ENCODE measurements around the gene KLK15.

The KLK15 gene

GRCh38 chr19:50843701-50844221, 10.4 kb upstream of the KLK15 start:
- DNase-seq (ENCODE audit: low read depth, low spot score): no peak

DNA sequence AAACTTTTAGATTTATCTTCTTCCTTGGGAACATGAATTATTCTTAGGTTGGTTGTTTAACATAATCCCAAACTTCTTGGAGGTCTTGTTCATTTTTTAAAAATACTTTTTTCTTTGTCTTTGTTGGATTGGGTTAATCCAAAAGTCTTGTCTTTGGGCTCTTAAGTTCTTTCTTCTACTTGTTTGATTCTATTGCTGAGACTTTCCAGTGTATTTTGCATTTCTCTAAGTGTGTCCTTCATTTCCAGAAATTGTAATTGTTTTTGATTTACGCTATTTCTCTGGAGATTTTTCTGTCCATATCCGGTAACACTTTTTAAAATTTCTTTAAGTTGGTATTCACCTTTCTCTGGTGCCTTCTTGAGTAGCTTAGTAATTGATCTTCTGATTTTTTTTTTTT, 9.8 kb upstream of the KLK15 start:
- no peak for DNase-seq (ENCODE audit: low read depth, low spot score)

GRCh38 chr19:50842130-50842529, 8.8 kb upstream of the KLK15 start:
- no peak for DNase-seq (ENCODE audit: low read depth, low spot score)

DNA sequence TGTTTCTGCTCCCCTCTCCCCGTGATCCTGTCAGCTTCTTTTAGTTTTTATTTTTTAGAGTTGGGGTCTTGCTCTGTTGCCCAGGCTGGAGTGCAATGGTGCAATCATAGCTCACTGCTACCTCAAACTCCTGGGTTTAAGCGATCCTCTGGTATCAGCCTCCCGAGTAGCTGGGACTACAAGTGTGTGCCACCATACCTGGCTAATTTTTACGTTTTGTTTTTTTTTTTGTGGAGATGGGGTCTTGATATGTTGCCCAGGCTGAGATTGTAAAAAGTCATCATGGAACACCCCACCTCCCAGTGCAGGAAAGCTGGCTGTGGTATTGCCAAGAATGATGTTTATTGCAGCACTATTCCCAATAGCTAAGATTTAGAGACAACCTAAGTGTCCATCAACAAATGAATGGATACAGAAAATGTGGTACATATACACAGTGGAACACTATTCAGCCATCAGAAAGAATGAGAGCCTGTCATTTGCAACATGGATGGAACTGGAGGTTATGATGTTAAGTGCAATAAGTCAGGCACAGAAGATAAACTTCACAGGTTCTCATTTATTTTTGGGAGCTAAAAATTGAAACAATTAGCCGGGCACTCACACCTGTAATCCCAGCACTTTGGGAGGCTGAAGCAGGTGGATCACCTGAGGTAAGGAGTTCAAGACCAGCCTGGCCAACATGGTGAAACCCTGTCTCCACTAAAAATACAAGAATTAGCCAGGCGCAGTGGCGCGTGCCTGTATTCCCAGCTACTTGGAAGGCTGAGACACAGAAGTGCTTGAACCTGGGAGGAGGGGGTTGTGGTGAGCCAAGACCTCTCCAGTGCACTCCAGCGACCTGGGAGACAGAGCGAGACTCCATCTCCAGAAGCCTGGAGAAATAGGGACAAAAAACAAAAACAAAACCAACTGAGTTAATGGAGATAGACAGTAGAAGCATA, 6.6 kb upstream of the KLK15 start:
- DNase-seq (ENCODE audit: low read depth, low spot score): no peak

- no peak for DNase-seq (ENCODE audit: low read depth, low spot score)
Measured at GRCh38 chr19:50838239-50838638, 4.9 kb upstream of the KLK15 start.

DNA sequence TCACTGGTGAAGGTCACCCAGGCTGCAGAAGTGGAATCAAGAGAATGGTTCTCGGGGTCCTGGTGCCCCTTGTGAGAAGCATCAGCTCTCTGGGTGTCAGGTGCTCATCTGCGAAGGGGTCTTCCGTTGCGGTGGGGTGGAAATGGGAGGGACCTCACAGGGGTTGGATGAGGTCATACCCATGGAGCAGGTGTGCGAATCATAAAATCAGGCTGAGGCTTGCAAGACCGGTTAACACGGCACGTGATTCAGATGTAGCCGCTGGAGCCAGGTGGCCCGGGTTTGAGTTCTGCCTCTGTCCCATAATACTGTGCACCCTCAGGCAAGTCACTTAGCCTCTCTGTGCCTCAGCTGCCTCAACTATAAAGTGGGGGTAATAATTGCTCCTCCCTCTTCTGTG, 3.9 kb upstream of the KLK15 start:
- DNase-seq (ENCODE audit: low read depth, low spot score): no peak

DNA sequence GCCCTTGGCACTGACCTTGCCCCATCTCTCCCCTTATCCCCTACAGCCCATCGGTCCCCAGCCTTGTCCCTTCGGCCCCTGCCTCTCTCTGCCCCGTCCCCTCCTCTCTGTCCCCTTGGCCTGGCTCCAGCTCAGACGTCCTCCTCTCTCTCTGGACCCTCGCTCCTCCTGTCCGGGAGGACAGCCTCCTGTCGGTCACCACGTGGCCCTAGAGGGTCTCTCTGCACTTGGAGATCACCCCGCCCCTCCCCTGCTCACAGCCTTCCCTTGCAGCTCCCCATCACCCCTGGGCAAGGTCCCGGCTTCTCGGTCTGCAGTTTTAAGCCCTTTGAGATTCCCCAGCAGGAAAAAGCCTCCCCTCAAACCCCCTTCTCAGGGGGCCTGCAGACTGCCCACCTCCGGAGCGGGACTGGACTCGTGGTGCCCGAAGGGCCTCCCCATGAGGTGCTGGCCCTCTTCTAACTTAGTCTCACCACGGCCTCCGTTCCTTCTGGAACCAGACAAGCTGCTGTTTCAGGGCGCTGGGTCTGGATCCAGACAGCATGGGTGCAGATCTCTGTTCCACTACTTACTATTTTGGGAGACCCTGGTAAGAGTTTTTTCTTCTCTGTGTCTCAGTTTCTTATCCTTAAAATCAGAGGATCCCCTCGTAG, 3.3 kb upstream of the KLK15 start:
- DNase-seq (ENCODE audit: low read depth, low spot score): no peak

GRCh38 chr19:50835785-50836542, 2.6 kb upstream of the KLK15 start:
- DNase-seq (ENCODE audit: low read depth, low spot score): peak; percentile 29

DNA sequence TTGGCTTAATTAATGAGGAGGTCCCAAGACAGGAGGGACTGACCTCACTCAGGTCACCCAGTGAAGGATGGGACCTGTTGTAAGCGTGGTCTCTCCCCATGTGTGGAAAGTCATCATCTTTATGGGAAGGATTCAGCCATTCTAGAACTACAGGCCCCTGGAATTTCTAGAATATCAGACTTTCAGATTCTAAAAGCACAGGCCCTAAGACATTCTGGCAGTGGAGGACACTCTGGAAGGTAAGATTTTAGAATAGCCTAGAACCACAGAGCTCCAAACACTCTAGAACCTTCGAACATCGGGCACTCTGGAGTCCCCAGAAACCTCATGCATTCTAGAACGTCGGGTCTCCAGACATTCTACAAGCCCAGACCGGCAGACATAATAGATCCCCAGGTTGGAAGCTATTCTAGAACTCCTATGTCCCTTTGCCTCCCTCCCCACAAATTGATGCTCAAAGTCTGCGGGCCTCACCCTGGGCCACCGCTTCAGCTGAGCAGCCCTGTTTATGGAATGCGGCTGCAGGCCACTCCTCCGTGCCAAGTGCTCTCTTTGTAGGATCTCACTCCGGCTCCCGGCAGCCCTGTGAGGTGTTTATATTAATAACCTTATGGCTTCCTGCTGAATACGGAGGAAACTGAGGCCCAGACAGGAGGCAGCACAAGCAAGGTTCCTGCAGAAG, 1.9 kb upstream of the KLK15 start:
- DNase-seq (ENCODE audit: low read depth, low spot score): no peak

GRCh38 chr19:50833802-50834167, 411 bp upstream of the KLK15 start:
- DNase-seq (ENCODE audit: low read depth, low spot score): no peak

DNA sequence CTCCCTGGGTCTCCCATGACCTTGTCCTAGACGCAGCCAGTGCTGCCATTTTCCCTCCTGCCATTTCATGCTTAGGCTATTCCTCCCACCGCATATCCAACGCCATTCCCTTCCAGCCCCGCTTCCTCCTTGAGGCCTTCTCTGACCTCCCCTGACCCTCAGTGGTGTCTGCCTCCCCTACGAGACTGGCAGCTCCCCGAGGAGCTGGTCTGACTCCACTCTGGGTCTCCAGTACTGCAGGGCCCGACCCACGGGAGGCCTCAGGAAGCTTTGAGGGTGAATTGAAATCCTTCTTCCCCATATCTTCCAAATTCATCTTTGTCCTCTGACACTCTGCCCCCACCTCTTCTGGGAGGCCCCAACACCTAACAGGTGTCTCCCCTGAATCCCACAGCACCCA, 708 bp downstream of the KLK15 start:
- no peak for DNase-seq (ENCODE audit: low read depth, low spot score)

GRCh38 chr19:50831026-50831396, 2.4 kb downstream of the KLK15 start:
- DNase-seq (ENCODE audit: low read depth, low spot score): no peak

- DNase-seq (ENCODE audit: low read depth, low spot score): no peak
Measured at GRCh38 chr19:50830266-50831025, 2.9 kb downstream of the KLK15 start.

DNA sequence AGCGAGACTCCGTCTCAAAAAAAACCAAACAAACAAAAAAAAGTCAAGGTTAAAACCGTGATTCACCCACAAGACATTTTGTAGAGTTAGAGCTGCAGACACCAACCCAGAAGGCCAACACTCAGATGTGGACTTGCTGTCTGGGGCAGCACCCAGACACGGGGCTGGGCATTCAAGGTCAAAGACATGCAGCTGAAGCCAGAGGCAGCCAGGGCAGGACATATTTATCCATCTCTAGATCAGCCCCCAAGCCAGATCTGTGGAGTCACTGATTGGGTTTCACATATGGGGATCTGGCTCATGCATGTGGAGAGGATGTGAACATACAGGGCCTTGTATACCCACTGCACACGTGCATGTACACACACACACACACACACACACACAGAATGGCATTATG, 3.6 kb downstream of the KLK15 start:
- no peak for DNase-seq (ENCODE audit: low read depth, low spot score)

- no peak for DNase-seq (ENCODE audit: low read depth, low spot score)
Measured at GRCh38 chr19:50827476-50827875, 5.9 kb downstream of the KLK15 start.

- no peak for DNase-seq (ENCODE audit: low read depth, low spot score)
Measured at GRCh38 chr19:50826492-50827240, 6.7 kb downstream of the KLK15 start.

GRCh38 chr19:50823389-50824042, 9.9 kb downstream of the KLK15 start, which contains the start of gene KLK1:
TSS of gene KLK1 (minus strand) at chr19:50823787. CDS start at chr19:50823748, 39 bp downstream.
- no peak for DNase-seq (ENCODE audit: low read depth, low spot score)

GRCh38 chr19:50822661-50823208, 10.6 kb downstream of the KLK15 start:
- DNase-seq (ENCODE audit: low read depth, low spot score): no peak

- DNase-seq (ENCODE audit: low read depth, low spot score): no peak
Measured at GRCh38 chr19:50821622-50822021, 11.8 kb downstream of the KLK15 start.

Data from activated naive CD8-positive, alpha-beta T cell treated with anti-CD3 and anti-CD28 coated beads, Interleukin-2, amount 50 U/mL, for 16 hours (primary cell).